ENCODE data around the gene CYP27B1.
A peak's percentile ranks its signal among the peaks of the same experiment; 100 is the strongest.

Gene CYP27B1

DNA sequence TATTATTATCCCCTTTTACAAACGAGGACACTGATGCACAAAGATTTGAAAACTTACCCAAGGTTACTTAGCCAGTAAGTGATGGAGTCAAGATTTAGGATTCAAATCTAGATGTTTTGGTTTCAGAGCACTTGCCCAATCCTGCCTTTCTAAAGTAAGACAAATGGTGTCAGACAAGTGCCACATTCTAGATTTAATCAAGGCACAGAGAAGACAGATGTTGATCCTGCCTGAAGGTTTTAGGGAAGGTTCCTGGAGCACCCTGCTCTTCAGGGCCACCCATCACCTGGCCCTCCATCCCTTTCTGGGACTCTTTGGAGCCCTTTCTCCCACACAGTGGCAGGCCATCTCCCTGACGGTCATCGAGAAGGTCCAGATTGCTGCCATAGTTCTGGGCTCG lies 9.1 kb downstream of the CYP27B1 start:
- H3K4me1 ChIP-seq (ENCODE audit: control insufficient read depth, insufficient read depth, low read length, unreplicated experiment), result peaks cover 2% of the 10 kb centered on the region
- H3K27me3 ChIP-seq (ENCODE audit: insufficient read depth, low read length), result peaks cover 29% of the 10 kb centered on the region
- H2AFZ ChIP-seq (ENCODE audit: low read length, unreplicated experiment), result no peak overlapping the region
- no peaks in the 10 kb centered on the region for H3K36me3 ChIP-seq (ENCODE audit: insufficient read depth, low read length)
- no peak overlapping the region for H3K27ac ChIP-seq (ENCODE audit: low read depth, low read length)
- no peaks in the 10 kb centered on the region for H3K79me2 ChIP-seq (ENCODE audit: control insufficient read depth, insufficient read depth, low read length, unreplicated experiment)
- no peak overlapping the region for H3K4me3 ChIP-seq (ENCODE audit: low read depth, low read length)

DNA sequence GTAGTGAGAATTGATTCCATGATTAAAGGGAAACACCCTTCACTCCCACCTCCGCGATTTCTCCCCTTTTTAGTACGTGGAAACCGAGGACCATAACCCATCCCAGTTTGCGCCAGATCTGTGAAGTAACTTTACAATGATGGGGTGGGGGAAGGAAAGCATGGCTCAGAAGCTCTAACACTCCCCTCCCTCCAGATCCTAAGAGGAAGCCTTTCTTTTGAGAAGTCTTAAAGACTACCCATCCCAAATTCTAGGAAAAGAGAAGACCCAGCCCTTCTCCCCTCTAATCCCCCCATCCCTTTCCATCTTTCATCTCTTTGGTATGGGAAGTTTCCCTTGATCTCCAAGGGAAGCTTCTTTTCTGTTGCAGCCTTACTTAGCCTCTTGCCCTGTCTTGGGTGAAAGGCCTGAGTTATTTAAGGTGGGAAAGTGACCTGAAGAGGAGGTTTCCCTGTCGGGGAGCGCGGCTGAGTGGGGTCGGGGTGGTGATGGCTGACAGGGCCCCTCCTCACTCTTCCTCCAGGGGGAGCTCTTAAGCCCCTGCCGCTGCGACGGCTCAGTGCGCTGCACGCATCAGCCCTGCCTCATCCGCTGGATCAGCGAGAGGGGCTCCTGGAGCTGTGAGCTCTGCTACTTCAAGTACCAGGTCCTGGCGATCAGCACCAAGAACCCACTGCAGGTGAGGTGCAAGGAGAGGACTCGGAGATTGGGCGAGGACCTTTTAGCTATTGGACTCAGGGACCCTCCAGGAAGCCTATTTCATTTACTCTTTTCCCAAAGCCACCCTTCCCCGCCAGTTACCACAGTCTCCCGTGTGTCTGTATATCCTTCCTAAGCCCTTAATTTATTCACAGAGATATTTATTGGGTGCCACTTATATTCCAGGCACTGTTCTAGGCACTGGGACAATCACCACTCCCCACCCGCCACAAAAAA lies 10.2 kb downstream of the CYP27B1 start:
- H2AFZ ChIP-seq (ENCODE audit: low read length, unreplicated experiment), result no peak overlapping the region
- H3K27ac ChIP-seq (ENCODE audit: low read depth, low read length), result no peak overlapping the region
- H3K4me3 ChIP-seq (ENCODE audit: low read depth, low read length), result no peak overlapping the region; the same call in 1 of the 2 replicates
- H3K36me3 ChIP-seq (ENCODE audit: insufficient read depth, low read length), result no peaks in the 10 kb centered on the region
- peaks cover 4% of the 10 kb centered on the region for H3K79me2 ChIP-seq (ENCODE audit: control insufficient read depth, insufficient read depth, low read length, unreplicated experiment)
- peaks cover 5% of the 10 kb centered on the region for H3K4me1 ChIP-seq (ENCODE audit: control insufficient read depth, insufficient read depth, low read length, unreplicated experiment)
- H3K27me3 ChIP-seq (ENCODE audit: insufficient read depth, low read length), result peaks cover 29% of the 10 kb centered on the region

GRCh38 chr12:57755454-57756372 lies 11.2 kb downstream of the CYP27B1 start:
- peak overlapping the region; percentile 63 for H3K4me3 ChIP-seq (ENCODE audit: low read depth, low read length)
- H3K79me2 ChIP-seq (ENCODE audit: control insufficient read depth, insufficient read depth, low read length, unreplicated experiment), result peaks cover 13% of the 10 kb centered on the region
- no peak overlapping the region for H3K27ac ChIP-seq (ENCODE audit: low read depth, low read length)
- peaks cover 29% of the 10 kb centered on the region for H3K27me3 ChIP-seq (ENCODE audit: insufficient read depth, low read length)
- 0 out of 2 replicates have a peak, but pooled peaks cover 2% of the 10 kb centered on the region for H3K36me3 ChIP-seq (ENCODE audit: insufficient read depth, low read length)
- peak overlapping the region; percentile 9 for H2AFZ ChIP-seq (ENCODE audit: low read length, unreplicated experiment)
- peaks cover 10% of the 10 kb centered on the region for H3K4me1 ChIP-seq (ENCODE audit: control insufficient read depth, insufficient read depth, low read length, unreplicated experiment)

GRCh38 chr12:57755194-57755453 lies 11.8 kb downstream of the CYP27B1 start:
- Histone ChIP-seq H3K36me3 (ENCODE audit: insufficient read depth, low read length) (peaks cover 8% of the 10 kb centered on the region; the same call in 1 of the 2 replicates), H3K27me3 (ENCODE audit: insufficient read depth, low read length) (peaks cover 29% of the 10 kb centered on the region), H3K4me1 (ENCODE audit: control insufficient read depth, insufficient read depth, low read length, unreplicated experiment) (peaks cover 13% of the 10 kb centered on the region), H3K27ac (ENCODE audit: low read depth, low read length) (no peak overlapping the region), H2AFZ (ENCODE audit: low read length, unreplicated experiment) (no peak overlapping the region), H3K79me2 (ENCODE audit: control insufficient read depth, insufficient read depth, low read length, unreplicated experiment) (peaks cover 19% of the 10 kb centered on the region), H3K4me3 (ENCODE audit: low read depth, low read length) (peak overlapping the region; percentile 63)

- H3K27me3 ChIP-seq (ENCODE audit: insufficient read depth, low read length), result peaks cover 29% of the 10 kb centered on the region
- peaks cover 13% of the 10 kb centered on the region for H3K4me1 ChIP-seq (ENCODE audit: control insufficient read depth, insufficient read depth, low read length, unreplicated experiment)
- H3K27ac ChIP-seq (ENCODE audit: low read depth, low read length), result no peak within 1 kb of the TSS
- peaks cover 21% of the 10 kb centered on the region for H3K79me2 ChIP-seq (ENCODE audit: control insufficient read depth, insufficient read depth, low read length, unreplicated experiment)
- H3K4me3 ChIP-seq (ENCODE audit: low read depth, low read length), result peak within 1 kb of the TSS; percentile 63
- H3K36me3 ChIP-seq (ENCODE audit: insufficient read depth, low read length), result peaks cover 8% of the 10 kb centered on the region; the same call in 1 of the 2 replicates
- H2AFZ ChIP-seq (ENCODE audit: low read length, unreplicated experiment), result peak within 1 kb of the TSS; percentile 9
These were observed 12.3 kb downstream of the CYP27B1 start, which contains the start of gene MARCHF9 for GRCh38 chr12:57754411-57755193. Gene MARCHF9, plus strand, starts transcription at chr12:57755103. Its CDS starts 426 bp downstream, at chr12:57755529.

- Histone ChIP-seq H3K4me3 (ENCODE audit: low read depth, low read length) (no peak overlapping the region), H3K27me3 (ENCODE audit: insufficient read depth, low read length) (peaks cover 29% of the 10 kb centered on the region), H3K36me3 (ENCODE audit: insufficient read depth, low read length) (peaks cover 12% of the 10 kb centered on the region), H3K4me1 (ENCODE audit: control insufficient read depth, insufficient read depth, low read length, unreplicated experiment) (peaks cover 13% of the 10 kb centered on the region), H3K79me2 (ENCODE audit: control insufficient read depth, insufficient read depth, low read length, unreplicated experiment) (peaks cover 28% of the 10 kb centered on the region), H3K27ac (ENCODE audit: low read depth, low read length) (no peak overlapping the region), H2AFZ (ENCODE audit: low read length, unreplicated experiment) (no peak overlapping the region)
These were observed 13.0 kb downstream of the CYP27B1 start for GRCh38 chr12:57753756-57754337.

DNA sequence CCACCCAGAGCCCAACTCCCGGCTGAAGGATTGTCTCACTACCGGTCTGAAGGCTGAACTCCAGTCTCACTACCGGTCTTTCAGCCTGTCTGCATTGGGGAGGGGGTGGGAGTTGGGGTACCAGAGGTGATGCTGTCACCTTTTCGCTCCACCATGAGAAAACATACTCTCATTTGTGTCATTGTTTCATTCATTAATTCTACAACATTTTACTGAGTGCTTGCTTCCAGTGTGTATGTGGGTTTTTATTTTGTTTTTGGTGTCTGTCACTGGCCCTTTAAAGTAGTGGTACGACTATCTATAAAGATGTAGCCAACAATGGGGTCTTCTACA lies 14.2 kb downstream of the CYP27B1 start:
- H3K27me3 ChIP-seq (ENCODE audit: insufficient read depth, low read length), result peaks cover 29% of the 10 kb centered on the region
- H3K27ac ChIP-seq (ENCODE audit: low read depth, low read length), result 0 out of 2 replicates have a peak overlapping the region, but pooled peaks have one; percentile 14
- peaks cover 13% of the 10 kb centered on the region for H3K4me1 ChIP-seq (ENCODE audit: control insufficient read depth, insufficient read depth, low read length, unreplicated experiment)
- peak overlapping the region; percentile 70 for H2AFZ ChIP-seq (ENCODE audit: low read length, unreplicated experiment)
- peaks cover 28% of the 10 kb centered on the region for H3K79me2 ChIP-seq (ENCODE audit: control insufficient read depth, insufficient read depth, low read length, unreplicated experiment)
- peaks cover 20% of the 10 kb centered on the region for H3K36me3 ChIP-seq (ENCODE audit: insufficient read depth, low read length)
- H3K4me3 ChIP-seq (ENCODE audit: low read depth, low read length), result peak overlapping the region; percentile 93

DNA sequence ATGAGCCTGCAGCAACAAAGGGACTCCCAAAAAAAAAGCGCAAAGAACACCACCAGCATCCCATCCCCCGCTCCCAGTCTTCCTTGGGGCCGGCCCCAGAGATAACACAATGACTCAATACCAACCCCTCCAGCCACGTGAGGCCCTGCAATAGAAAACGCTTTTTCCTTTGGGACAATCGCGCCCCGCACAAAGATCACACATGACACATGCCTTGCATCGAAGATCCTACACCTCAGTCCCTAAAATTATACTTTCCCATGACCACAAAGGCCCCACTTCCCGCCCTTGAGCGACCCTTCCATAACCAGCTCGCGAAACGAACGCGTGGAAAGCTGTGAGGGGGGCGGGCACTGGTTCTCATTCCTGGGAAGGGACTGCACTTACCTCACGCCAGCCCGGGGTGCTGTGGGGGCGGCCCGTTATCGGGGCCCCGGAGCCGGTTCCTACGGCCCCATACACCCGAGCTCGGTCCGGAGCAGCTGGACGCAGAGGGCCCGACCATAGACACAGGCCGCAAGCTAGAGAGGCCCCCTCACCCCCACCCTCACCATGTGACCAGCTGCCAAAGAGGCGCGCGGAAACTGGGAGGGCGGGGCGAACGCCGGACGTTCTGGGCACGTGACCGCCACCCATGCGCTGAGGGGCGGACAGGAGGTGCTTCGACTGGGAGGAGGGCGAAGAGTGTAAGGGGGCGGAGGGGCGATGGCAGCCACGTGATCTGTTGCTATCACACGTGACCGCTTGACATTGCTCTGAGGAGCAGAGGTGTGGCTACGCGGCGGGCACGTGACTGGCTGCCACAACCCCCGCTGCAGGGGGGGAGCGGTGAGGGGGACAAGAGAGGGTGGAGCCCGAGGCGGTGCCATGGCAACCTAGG lies 14.8 kb downstream of the CYP27B1 start, which contains the start of gene CDK4:
Gene CDK4 (minus strand): TSS at position 523 of the 880 bp plus-strand sequence. CDS start 593 bp downstream, outside the sequence.
- Histone ChIP-seq H3K36me3 (ENCODE audit: insufficient read depth, low read length) (peaks cover 20% of the 10 kb centered on the region), H3K79me2 (ENCODE audit: control insufficient read depth, insufficient read depth, low read length, unreplicated experiment) (peaks cover 28% of the 10 kb centered on the region), H2AFZ (ENCODE audit: low read length, unreplicated experiment) (peak within 1 kb of the TSS; percentile 70), H3K27me3 (ENCODE audit: insufficient read depth, low read length) (peaks cover 29% of the 10 kb centered on the region), H3K4me3 (ENCODE audit: low read depth, low read length) (peak within 1 kb of the TSS; percentile 93), H3K27ac (ENCODE audit: low read depth, low read length) (peak within 1 kb of the TSS; percentile 80), H3K4me1 (ENCODE audit: control insufficient read depth, insufficient read depth, low read length, unreplicated experiment) (peaks cover 13% of the 10 kb centered on the region)

DNA sequence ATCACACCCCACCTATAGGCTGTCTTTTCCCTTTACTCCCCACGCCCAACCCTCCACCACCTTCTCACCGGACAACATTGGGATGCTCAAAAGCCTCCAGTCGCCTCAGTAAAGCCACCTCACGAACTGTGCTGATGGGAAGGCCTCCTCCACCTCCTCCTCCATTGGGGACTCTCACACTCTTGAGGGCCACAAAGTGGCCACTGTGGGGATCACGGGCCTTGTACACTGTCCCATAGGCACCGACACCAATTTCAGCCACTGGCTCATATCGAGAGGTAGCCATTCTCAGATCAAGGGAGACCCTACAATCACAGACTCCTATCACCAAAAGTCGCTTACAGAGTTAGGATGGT lies 15.5 kb downstream of the CYP27B1 start:
- Histone ChIP-seq H2AFZ (ENCODE audit: low read length, unreplicated experiment) (no peak overlapping the region), H3K27ac (ENCODE audit: low read depth, low read length) (peak overlapping the region; percentile 80), H3K79me2 (ENCODE audit: control insufficient read depth, insufficient read depth, low read length, unreplicated experiment) (peaks cover 28% of the 10 kb centered on the region), H3K36me3 (ENCODE audit: insufficient read depth, low read length) (peaks cover 22% of the 10 kb centered on the region), H3K4me1 (ENCODE audit: control insufficient read depth, insufficient read depth, low read length, unreplicated experiment) (peaks cover 13% of the 10 kb centered on the region), H3K27me3 (ENCODE audit: insufficient read depth, low read length) (peaks cover 23% of the 10 kb centered on the region), H3K4me3 (ENCODE audit: low read depth, low read length) (peak overlapping the region; percentile 93)
